ENCODE results near the gene SLIT3. TPM values are rescaled to one million over a fixed set of nuclear protein-coding genes. Genes with fewer than 3 reads are reported as not detected.

SLIT3 gene
- total RNA-seq, 1 experiment from 2014 or later, result 0.10 TPM

DNA sequence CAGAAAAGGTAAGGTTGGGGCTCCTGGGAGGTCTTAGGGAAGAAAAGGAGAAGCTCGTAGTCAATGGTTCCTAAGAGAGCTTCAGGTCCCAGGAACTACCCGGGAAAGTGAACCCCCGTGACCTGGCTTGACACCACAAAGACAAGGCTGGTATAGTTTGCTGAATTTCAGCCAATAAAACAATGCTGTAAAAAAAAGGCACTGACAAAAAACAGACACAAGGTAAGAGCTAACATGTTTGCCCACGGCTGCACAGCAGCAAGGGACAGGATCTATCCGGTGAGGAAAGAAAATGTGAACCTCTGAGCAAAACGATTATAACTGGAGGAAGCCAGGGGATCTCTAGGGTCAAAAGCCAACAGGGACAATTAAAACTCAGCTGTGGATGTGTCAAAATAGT is 17.1 kb downstream of the SLIT3 start (continued):
- TF ChIP-seq, protein P1, sequence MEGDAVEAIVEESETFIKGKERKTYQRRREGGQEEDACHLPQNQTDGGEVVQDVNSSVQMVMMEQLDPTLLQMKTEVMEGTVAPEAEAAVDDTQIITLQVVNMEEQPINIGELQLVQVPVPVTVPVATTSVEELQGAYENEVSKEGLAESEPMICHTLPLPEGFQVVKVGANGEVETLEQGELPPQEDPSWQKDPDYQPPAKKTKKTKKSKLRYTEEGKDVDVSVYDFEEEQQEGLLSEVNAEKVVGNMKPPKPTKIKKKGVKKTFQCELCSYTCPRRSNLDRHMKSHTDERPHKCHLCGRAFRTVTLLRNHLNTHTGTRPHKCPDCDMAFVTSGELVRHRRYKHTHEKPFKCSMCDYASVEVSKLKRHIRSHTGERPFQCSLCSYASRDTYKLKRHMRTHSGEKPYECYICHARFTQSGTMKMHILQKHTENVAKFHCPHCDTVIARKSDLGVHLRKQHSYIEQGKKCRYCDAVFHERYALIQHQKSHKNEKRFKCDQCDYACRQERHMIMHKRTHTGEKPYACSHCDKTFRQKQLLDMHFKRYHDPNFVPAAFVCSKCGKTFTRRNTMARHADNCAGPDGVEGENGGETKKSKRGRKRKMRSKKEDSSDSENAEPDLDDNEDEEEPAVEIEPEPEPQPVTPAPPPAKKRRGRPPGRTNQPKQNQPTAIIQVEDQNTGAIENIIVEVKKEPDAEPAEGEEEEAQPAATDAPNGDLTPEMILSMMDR (IDR thresholded peaks at IDR 0.05 in 2 of 3, conservative IDR thresholded peaks at IDR 0.05 in 1 of 3; ENCODE audit: borderline replicate concordance in 1 of 3, insufficient read depth in 1 of 3, low read depth in 2 of 3, low read length in 2 of 3), result no peak
- TF ChIP-seq YY1 (IDR thresholded peaks at IDR 0.05; ENCODE audit: extremely low read depth, insufficient replicate concordance, low read depth, low read length) (no peak), ZNF274 (IDR thresholded peaks at IDR 0.05; ENCODE audit: low read depth, low read length) (no peak), POLR2A (IDR thresholded peaks at IDR 0.05; ENCODE audit: borderline replicate concordance, extremely low read depth, insufficient read depth, insufficient read length) (no peak), EGR1 (IDR thresholded peaks at IDR 0.05; ENCODE audit: low read depth) (no peak), JUND (IDR thresholded peaks at IDR 0.05) (no peak), EZH2phosphoT487 (IDR thresholded peaks at IDR 0.05; ENCODE audit: borderline replicate concordance) (no peak), SP1 (IDR thresholded peaks at IDR 0.05; ENCODE audit: low read depth) (no peak)

DNA sequence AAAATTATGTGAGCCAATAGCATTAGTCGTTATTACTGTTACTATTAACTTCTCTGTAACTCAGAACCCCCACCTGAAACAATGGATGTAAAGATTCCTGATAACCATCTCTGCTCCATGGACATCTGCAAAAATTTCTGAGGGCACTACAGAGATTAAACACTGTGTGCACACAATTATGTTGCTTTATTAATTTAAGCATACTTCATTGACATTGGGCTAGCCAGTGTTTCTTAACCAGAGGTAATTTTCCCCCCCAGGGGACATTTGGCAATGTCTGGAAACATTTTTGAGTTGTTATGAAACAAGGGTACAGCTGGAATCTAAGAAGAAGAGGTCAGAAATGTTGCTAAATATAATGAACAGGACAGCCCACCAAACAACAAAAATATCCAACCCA is 19.3 kb downstream of the SLIT3 start:
- ChIA-PET RAD21 (ENCODE audit: low non-redundant PET in 1 of 2, low total read pairs in 2 of 2, uncharacterized antibody in 2 of 2, unreplicated experiment in 2 of 2) (no interaction called here), CTCF (no interaction called here), POLR2A (no interaction called here)
- TF ChIP-seq RAD21 (IDR thresholded peaks at IDR 0.05; ENCODE audit: low read depth) (no peak), ZBTB33 (IDR thresholded peaks at IDR 0.05; ENCODE audit: extremely low read depth, insufficient replicate concordance, low read length) (no peak), ZFX (IDR thresholded peaks at IDR 0.05) (no peak), EZH2 (IDR thresholded peaks at IDR 0.05) (no peak), EZH2phosphoT487 (IDR thresholded peaks at IDR 0.05; ENCODE audit: borderline replicate concordance) (no peak), SIN3A (IDR thresholded peaks at IDR 0.05; ENCODE audit: low read depth) (no peak), CBX3 (IDR thresholded peaks at IDR 0.05; ENCODE audit: low read depth) (no peak), MAX (IDR thresholded peaks at IDR 0.05) (no peak), ELF1 (IDR thresholded peaks at IDR 0.05; ENCODE audit: borderline replicate concordance, low read depth) (no peak), YY1 (IDR thresholded peaks at IDR 0.05; ENCODE audit: extremely low read depth, insufficient replicate concordance, low read depth, low read length) (no peak)
- TF ChIP-seq, protein P2, sequence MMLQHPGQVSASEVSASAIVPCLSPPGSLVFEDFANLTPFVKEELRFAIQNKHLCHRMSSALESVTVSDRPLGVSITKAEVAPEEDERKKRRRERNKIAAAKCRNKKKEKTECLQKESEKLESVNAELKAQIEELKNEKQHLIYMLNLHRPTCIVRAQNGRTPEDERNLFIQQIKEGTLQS (IDR thresholded peaks at IDR 0.05), result no peak
- TF ChIP-seq, protein P1 (IDR thresholded peaks at IDR 0.05 in 2 of 3, conservative IDR thresholded peaks at IDR 0.05 in 1 of 3; ENCODE audit: borderline replicate concordance in 1 of 3, insufficient read depth in 1 of 3, low read depth in 2 of 3, low read length in 2 of 3), result no peak
- no TSS peak for BruUV-seq (replicated peaks)
- Histone ChIP-seq H2AFZ (ENCODE audit: low read depth, low read length, poor library complexity, severe bottlenecking) (no peak overlapping the region), H3K36me3 (ENCODE audit: control insufficient read depth in 1 of 2, insufficient read depth in 2 of 2, low read length in 2 of 2) (no peaks in the 10 kb centered on the region), H3K9me2 (ENCODE audit: insufficient read depth) (no peaks in the 10 kb centered on the region), H3K4me3 (replicated peaks in 1 of 2; ENCODE audit: low read depth in 1 of 2, low read length in 2 of 2) (no peak overlapping the region), H3K4me2 (ENCODE audit: low read length) (no peak overlapping the region), H4K20me1 (ENCODE audit: insufficient read depth) (no peaks in the 10 kb centered on the region), H3K4me1 (ENCODE audit: control insufficient read depth in 1 of 2, insufficient read depth in 2 of 2, low read length in 2 of 2) (no peaks in the 10 kb centered on the region), H3K27ac (ENCODE audit: low read depth, low read length) (no peak overlapping the region), H3K27me3 (ENCODE audit: insufficient read depth, low read length) (0 out of 2 replicates have a peak, but pooled peaks cover 8% of the 10 kb centered on the region), H3K79me2 (ENCODE audit: insufficient read depth, low read length) (no peaks in the 10 kb centered on the region), H3K9ac (ENCODE audit: low read length) (no peak overlapping the region), H3K9me3 (ENCODE audit: control insufficient read depth in 1 of 2, insufficient read depth in 1 of 2, low read depth in 1 of 2, low read length in 2 of 2) (no peaks in the 10 kb centered on the region)
- ATAC-seq (no peak), DNase-seq (ENCODE audit: low read depth, low spot score) (no peak)
- intact Hi-C loops (cut with micrococcal nuclease), result no loop called here

Data from HCT116 (cell line).